ENCODE measurements around the gene C1orf21. TPM values are rescaled to one million over a fixed set of nuclear protein-coding genes. Genes with fewer than 3 reads are reported as not detected.

C1orf21 gene
- polyA plus RNA-seq, 1 experiment = 4.3 TPM

DNA sequence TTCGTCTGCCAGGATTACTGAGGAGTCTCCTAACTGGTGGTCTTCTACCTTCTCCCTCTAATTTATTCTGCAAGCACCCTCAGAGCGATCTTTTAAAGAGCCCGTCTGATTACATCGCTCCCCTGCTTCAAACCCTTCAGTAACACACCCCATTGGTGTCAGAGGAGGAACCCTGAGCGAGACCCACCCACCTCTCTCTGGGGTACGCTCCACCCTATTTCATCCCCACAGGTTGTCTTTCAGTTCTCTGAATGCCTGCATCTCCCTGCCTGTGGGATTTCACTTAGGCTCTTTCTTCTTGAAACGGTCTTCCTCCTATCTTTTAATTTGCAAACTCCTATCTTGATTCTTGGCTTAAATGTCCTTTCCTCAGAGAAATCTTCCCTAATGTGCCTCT lies 39.4 kb downstream of the C1orf21 start:
- Histone ChIP-seq H3K27me3 (ENCODE audit: control insufficient read depth, insufficient read depth, low read length) (no peaks in the 10 kb centered on the region), H3K4me3 (ENCODE audit: low read depth, low read length) (no peak overlapping the region), H3K36me3 (ENCODE audit: control insufficient read depth, insufficient read depth, low read length) (no peaks in the 10 kb centered on the region)
- TF ChIP-seq, protein P1, sequence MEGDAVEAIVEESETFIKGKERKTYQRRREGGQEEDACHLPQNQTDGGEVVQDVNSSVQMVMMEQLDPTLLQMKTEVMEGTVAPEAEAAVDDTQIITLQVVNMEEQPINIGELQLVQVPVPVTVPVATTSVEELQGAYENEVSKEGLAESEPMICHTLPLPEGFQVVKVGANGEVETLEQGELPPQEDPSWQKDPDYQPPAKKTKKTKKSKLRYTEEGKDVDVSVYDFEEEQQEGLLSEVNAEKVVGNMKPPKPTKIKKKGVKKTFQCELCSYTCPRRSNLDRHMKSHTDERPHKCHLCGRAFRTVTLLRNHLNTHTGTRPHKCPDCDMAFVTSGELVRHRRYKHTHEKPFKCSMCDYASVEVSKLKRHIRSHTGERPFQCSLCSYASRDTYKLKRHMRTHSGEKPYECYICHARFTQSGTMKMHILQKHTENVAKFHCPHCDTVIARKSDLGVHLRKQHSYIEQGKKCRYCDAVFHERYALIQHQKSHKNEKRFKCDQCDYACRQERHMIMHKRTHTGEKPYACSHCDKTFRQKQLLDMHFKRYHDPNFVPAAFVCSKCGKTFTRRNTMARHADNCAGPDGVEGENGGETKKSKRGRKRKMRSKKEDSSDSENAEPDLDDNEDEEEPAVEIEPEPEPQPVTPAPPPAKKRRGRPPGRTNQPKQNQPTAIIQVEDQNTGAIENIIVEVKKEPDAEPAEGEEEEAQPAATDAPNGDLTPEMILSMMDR (IDR thresholded peaks at IDR 0.05; ENCODE audit: insufficient read depth, low read depth, low read length) = no peak
- ChIA-PET POLR2A (no interaction called here), CTCF (interaction anchor here (0.7 kb wide), 1 partner anchor 801 kb away, joined by 4 read pairs; no protein-coding TSS in a partner anchor)
- no peak for DNase-seq (ENCODE audit: low read depth)

DNA sequence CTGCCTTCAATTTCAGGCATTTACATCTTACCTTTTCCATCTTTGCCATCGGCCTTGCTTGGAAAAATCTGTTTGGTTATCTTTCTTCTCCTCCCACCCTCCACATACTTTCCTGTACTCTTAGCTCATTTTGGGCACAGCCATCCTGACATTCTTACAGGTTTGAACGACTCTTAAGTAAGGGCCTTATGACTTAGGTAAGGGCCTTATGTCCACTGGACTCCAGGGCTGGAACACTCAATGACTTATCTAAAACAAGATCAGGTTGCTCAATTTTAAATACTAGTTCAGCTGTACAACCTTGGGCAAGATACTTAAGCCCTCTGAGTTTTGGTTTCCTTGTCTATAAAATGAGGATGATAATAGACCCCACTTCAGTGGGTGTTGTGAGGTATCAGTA lies 40.9 kb downstream of the C1orf21 start:
- Histone ChIP-seq H3K36me3 (ENCODE audit: control insufficient read depth, insufficient read depth, low read length) (no peaks in the 10 kb centered on the region), H3K4me3 (ENCODE audit: low read depth, low read length) (no peak overlapping the region), H3K27me3 (ENCODE audit: control insufficient read depth, insufficient read depth, low read length) (no peaks in the 10 kb centered on the region)
- POLR2A ChIA-PET = no interaction called here
- no peak for DNase-seq (ENCODE audit: low read depth)
- TF ChIP-seq, protein P1 (IDR thresholded peaks at IDR 0.05; ENCODE audit: insufficient read depth, low read depth, low read length) = no peak
- CTCF ChIA-PET = interaction anchor here (1.6 kb wide), 1 partner anchor 135 kb away, joined by 3 read pairs; no protein-coding TSS in a partner anchor

DNA sequence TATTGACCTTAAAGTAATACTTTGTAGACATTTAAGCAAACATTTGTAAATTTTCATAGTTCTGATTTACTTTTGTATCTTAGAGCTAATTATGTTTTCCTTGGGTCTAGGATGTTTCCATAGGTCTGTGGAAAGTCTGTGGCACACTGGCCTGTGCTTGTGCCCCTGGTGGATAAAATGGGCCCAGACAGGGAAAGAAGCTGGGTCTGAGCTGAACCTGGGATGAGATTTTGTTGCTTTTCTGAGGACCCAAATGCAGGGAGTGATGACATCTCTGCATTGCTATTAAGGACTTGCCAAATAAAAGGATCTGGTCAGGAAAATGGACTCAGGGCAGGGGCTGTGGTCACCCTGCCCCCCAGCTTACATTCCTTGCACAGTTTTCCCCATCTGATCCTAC lies 41.8 kb downstream of the C1orf21 start:
- Histone ChIP-seq H3K36me3 (ENCODE audit: control insufficient read depth, insufficient read depth, low read length) (no peaks in the 10 kb centered on the region), H3K4me3 (ENCODE audit: low read depth, low read length) (no peak overlapping the region), H3K27me3 (ENCODE audit: control insufficient read depth, insufficient read depth, low read length) (no peaks in the 10 kb centered on the region)
- CTCF ChIA-PET = interaction anchor here (1.0 to 1.6 kb wide), 3 partner anchors 9 to 134 kb away, joined by 3 to 4 read pairs (median 3); no protein-coding TSS in a partner anchor
- POLR2A ChIA-PET = no interaction called here
- no peak for DNase-seq (ENCODE audit: low read depth)
- TF ChIP-seq, protein P1 (IDR thresholded peaks at IDR 0.05; ENCODE audit: insufficient read depth, low read depth, low read length) = 0 out of 2 replicates have a peak, but pooled peaks have one; percentile 6

DNA sequence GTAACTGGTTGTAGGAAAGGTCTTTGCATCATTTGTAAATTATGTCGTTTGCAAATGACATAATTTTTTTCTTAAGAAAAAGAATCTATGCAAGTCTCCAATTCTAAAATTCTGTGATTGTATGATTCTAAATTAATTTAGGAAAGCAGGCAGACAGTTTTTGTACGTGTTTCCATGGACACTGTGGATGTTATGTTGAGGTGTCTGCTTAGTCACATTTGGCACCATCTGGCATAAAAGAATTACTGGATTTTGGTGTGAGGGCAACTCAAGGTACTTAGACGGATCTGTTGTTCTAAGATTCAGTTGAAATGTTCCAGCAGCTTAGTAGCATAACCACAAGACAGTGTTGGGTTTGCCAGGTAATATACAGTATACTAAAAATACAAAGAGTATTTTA lies 42.5 kb downstream of the C1orf21 start:
- CTCF ChIA-PET = interaction anchor here (1.5 kb wide), 1 partner anchor 9 kb away, joined by 4 read pairs; no protein-coding TSS in a partner anchor
- TF ChIP-seq, protein P1 (IDR thresholded peaks at IDR 0.05; ENCODE audit: insufficient read depth, low read depth, low read length) = no peak
- no peak for DNase-seq (ENCODE audit: low read depth)
- Histone ChIP-seq H3K36me3 (ENCODE audit: control insufficient read depth, insufficient read depth, low read length) (no peaks in the 10 kb centered on the region), H3K4me3 (ENCODE audit: low read depth, low read length) (no peak overlapping the region), H3K27me3 (ENCODE audit: control insufficient read depth, insufficient read depth, low read length) (no peaks in the 10 kb centered on the region)
- POLR2A ChIA-PET = no interaction called here

DNA sequence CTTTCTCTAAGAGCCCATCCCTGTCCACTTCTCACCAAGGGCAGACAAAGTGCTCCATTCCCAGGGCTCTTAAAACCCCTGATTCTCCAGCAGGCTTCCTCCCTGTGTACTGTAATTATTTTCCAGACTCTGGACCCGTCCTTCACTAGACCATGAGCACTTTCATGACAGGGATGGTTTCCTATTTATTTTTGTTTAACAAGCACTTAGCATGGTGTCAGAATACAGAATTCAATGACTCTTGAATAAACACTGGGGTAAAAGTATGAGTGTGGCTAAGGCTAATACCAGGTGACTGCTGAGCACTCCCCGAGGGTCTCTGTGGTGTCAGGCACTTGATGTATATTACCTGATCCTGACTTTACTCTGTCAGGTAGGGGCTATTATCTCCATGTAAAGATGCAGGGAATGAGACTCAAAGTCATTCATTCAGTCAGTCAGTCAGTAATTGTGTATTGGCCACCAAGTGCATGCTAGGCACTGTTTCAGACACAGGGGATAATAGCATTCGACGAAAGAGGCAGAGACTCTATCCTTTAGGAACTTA lies 47.2 kb downstream of the C1orf21 start:
- no peak overlapping the region for H3K4me3 ChIP-seq (ENCODE audit: low read depth, low read length)
- TF ChIP-seq, protein P1 (IDR thresholded peaks at IDR 0.05; ENCODE audit: insufficient read depth, low read depth, low read length) = no peak
- H3K27me3 ChIP-seq (ENCODE audit: control insufficient read depth, insufficient read depth, low read length) = no peaks in the 10 kb centered on the region
- DNase-seq (ENCODE audit: low read depth) = no peak
- ChIA-PET POLR2A (no interaction called here), CTCF (no interaction called here)
- H3K36me3 ChIP-seq (ENCODE audit: control insufficient read depth, insufficient read depth, low read length) = no peaks in the 10 kb centered on the region

Measured in BJ (cell line).